Astrocyte (in vitro differentiated cells and primary cell): ENCODE data around the gene SLC66A2. TPM values are rescaled to one million over a fixed set of nuclear protein-coding genes. Genes with fewer than 3 reads are reported as not detected.

Experiments
- DNase-seq: peaks from one replicate; pipeline ENCODE4 v3.0.0-alpha.2; 2010; ENCODE audit warnings: low read depth
- FAIRE-seq: peaks from 2 replicates; lab custom pipeline; 2011; peaks lifted over from hg19 to GRCh38; lab: Jason Lieb, UNC
- H2AFZ ChIP-seq: 2 replicates; pipeline ENCODE4 v1.6.0; 2012; ENCODE audit warnings: low read depth, low read length, inconsistent platforms
- H3K27ac ChIP-seq: 2 replicates; pipeline ENCODE4 v1.5.1; 2011; ENCODE audit warnings: low read depth, low read length, inconsistent platforms
- H3K27me3 ChIP-seq: 2 replicates; pipeline ENCODE4 v1.6.0; 2011; ENCODE audit warnings: low read length, inconsistent platforms; ENCODE audit not compliant: insufficient read depth
- H3K36me3 ChIP-seq: 2 replicates; pipeline ENCODE4 v1.5.1; 2011; ENCODE audit warnings: low read length, inconsistent platforms; ENCODE audit not compliant: insufficient read depth
- H3K4me1 ChIP-seq: 2 replicates; pipeline ENCODE4 v1.5.1; 2011; ENCODE audit warnings: low read length, inconsistent platforms; ENCODE audit not compliant: insufficient read depth
- H3K4me2 ChIP-seq: 2 replicates; pipeline ENCODE4 v1.6.0; 2012; ENCODE audit warnings: low read length, inconsistent platforms
- H3K4me3 ChIP-seq: 2 replicates; pipeline ENCODE4 v1.5.1; 2011; ENCODE audit warnings: low read depth, mild to moderate bottlenecking, low read length, inconsistent platforms; ENCODE audit not compliant: insufficient read depth
- H3K79me2 ChIP-seq: 2 replicates; pipeline ENCODE4 v1.6.0; 2012; ENCODE audit warnings: mild to moderate bottlenecking, low read length, inconsistent platforms; ENCODE audit not compliant: insufficient read depth
- H3K9ac ChIP-seq: 2 replicates; pipeline ENCODE4 v1.6.0; 2012; ENCODE audit warnings: mild to moderate bottlenecking, low read length, inconsistent platforms
- H3K9me3 ChIP-seq: 2 replicates; pipeline ENCODE4 v1.5.1; 2012; ENCODE audit warnings: low read depth, mild to moderate bottlenecking, low read length, inconsistent platforms; ENCODE audit not compliant: insufficient read depth
- H4K20me1 ChIP-seq: 2 replicates; pipeline ENCODE4 v1.6.0; 2012; ENCODE audit warnings: low read length, inconsistent platforms; ENCODE audit not compliant: insufficient read depth
- H3K27ac Mint-ChIP-seq: one replicate; pipeline ENCODE4 v1.8.0; 2021; ENCODE audit warnings: mild to moderate bottlenecking, mixed read lengths; ENCODE audit not compliant: unreplicated experiment
- H3K27me3 Mint-ChIP-seq: one replicate; pipeline ENCODE4 v1.8.0; 2021; ENCODE audit warnings: low read depth, mixed read lengths; ENCODE audit not compliant: unreplicated experiment
- H3K36me3 Mint-ChIP-seq: one replicate; pipeline ENCODE4 v1.8.0; 2021; ENCODE audit warnings: low read depth, mixed read lengths; ENCODE audit not compliant: unreplicated experiment
- H3K4me1 Mint-ChIP-seq: one replicate; pipeline ENCODE4 v1.8.0; 2021; ENCODE audit warnings: low read depth, mixed read lengths; ENCODE audit not compliant: unreplicated experiment
- H3K4me3 Mint-ChIP-seq: one replicate; pipeline ENCODE4 v1.8.0; 2021; ENCODE audit warnings: mild to moderate bottlenecking, moderate library complexity, mixed read lengths; ENCODE audit not compliant: unreplicated experiment
- H3K9me3 Mint-ChIP-seq: one replicate; pipeline ENCODE4 v1.8.0; 2021; ENCODE audit warnings: mild to moderate bottlenecking, mixed read lengths; ENCODE audit not compliant: unreplicated experiment
- CTCF ChIP-seq: IDR thresholded peaks from 2 replicates; pipeline ENCODE4 v1.5.1; 2011; ENCODE audit warnings: low read depth, mild to moderate bottlenecking, inconsistent platforms, low read length, moderate library complexity; ENCODE audit not compliant: insufficient read depth
- EZH2 ChIP-seq: IDR thresholded peaks from 2 replicates; pipeline ENCODE4 v1.6.1; 2012; ENCODE audit warnings: mild to moderate bottlenecking, low read length, inconsistent platforms; ENCODE audit not compliant: insufficient read depth
- total RNA-seq: library from RNA; stranded (reverse); gene quantifications from 2 replicates; pipeline ENCODE4 v1.2.1, GENCODE V29; 2021

Gene SLC66A2
- total RNA-seq, 1 donor from 2014 or later, result 25.3 TPM

DNA sequence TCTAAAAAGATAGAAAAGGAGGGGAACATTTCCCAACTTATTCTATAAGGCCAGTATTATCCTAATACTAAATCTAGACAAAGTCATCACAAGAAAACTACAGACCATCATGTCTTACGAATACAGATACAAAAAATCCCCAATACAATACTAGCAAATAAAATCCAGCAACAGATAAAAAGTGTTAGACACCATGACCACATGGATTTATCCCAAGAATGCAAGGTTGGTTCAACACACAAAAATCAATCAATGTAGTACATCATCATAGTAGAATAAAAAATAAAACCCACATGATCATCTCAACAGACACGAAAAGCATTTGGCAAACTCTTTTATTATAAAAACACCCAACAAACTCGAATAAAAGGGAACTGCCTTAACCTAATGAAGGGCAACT, 18.5 kb downstream of the SLC66A2 start:
- no peak overlapping the region for H3K4me3 ChIP-seq
- H3K4me1 Mint-ChIP-seq, result no peaks in the 10 kb centered on the region
- no peak overlapping the region for H3K27ac Mint-ChIP-seq
- H3K36me3 Mint-ChIP-seq, result peaks cover 67% of the 10 kb centered on the region
- H3K27me3 ChIP-seq, result no peaks in the 10 kb centered on the region
- H3K9me3 Mint-ChIP-seq, result peaks cover 33% of the 10 kb centered on the region
- no peaks in the 10 kb centered on the region for H3K27me3 Mint-ChIP-seq
- H3K9me3 ChIP-seq, result peaks cover 13% of the 10 kb centered on the region
- DNase-seq (no peak), FAIRE-seq (no peak)
- no peak overlapping the region for H3K4me3 Mint-ChIP-seq
- no peak overlapping the region for H2AFZ ChIP-seq
- H3K4me2 ChIP-seq, result no peak overlapping the region
- H3K27ac ChIP-seq, result no peak overlapping the region
- peaks cover 54% of the 10 kb centered on the region for H4K20me1 ChIP-seq
- no peak for TF ChIP-seq EZH2
- H3K79me2 ChIP-seq, result peaks cover 77% of the 10 kb centered on the region
- H3K36me3 ChIP-seq, result peaks cover 4% of the 10 kb centered on the region
- H3K4me1 ChIP-seq, result no peaks in the 10 kb centered on the region
- no peak overlapping the region for H3K9ac ChIP-seq

DNA sequence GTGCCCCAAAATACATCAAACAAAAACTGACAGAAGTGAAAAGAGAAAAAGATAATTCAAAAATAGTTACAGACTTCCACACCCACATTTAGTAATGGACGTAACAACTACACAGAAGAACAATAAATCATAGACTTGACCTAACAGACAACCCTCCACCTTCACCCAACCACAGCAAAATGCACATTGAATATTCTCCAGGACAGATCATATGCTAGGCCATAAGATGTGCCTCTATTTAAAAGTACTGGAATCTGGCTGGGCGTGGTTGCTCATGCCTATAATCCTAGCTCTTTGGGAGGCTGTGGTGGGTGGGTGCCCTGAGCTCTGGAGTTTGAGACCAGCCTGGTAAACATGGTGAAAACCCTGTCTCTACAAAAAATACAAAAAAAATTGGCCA, 20.0 kb downstream of the SLC66A2 start:
- H3K9ac ChIP-seq, result no peak overlapping the region
- Mint-ChIP-seq H3K27ac (no peak overlapping the region), H3K4me3 (no peak overlapping the region), H3K27me3 (no peaks in the 10 kb centered on the region), H3K9me3 (peaks cover 33% of the 10 kb centered on the region), H3K36me3 (peaks cover 64% of the 10 kb centered on the region), H3K4me1 (no peaks in the 10 kb centered on the region)
- H2AFZ ChIP-seq, result no peak overlapping the region
- no peak for TF ChIP-seq CTCF
- no peak for TF ChIP-seq EZH2
- no peak for FAIRE-seq
- no peaks in the 10 kb centered on the region for H3K27me3 ChIP-seq
- no peak overlapping the region for H3K27ac ChIP-seq
- H3K36me3 ChIP-seq, result peaks cover 4% of the 10 kb centered on the region
- no peak for DNase-seq
- peaks cover 13% of the 10 kb centered on the region for H3K9me3 ChIP-seq
- H3K4me1 ChIP-seq, result no peaks in the 10 kb centered on the region
- no peak overlapping the region for H3K4me2 ChIP-seq
- no peak overlapping the region for H3K4me3 ChIP-seq
- peaks cover 58% of the 10 kb centered on the region for H4K20me1 ChIP-seq
- peaks cover 71% of the 10 kb centered on the region for H3K79me2 ChIP-seq

DNA sequence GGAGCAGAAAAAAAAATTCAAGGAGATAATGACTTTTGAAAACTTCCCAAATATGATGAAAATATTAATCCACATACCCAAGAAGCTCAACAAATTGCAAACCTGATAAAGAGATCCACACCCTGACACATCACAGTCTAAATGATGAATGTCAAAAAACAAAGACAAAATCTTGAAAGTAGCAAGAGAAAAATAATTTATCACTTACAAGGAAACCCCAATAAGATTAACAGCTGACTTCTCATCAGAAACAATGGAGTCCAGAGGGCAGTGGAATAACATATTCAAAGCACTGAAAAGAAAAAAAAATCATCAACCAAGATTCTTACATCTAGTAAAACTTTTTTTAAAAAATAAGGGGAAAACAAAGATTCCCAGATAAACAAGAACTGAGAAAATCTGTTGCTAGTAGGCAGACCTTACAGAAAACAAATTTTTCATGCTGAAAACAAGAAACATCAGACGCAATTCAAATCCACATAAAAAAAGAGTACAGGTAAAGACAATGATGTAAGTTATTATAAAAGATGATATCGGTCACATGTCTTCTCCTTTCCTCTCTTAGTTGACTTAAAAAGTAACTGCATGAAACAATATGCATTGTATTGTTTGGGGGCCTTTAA, 21.3 kb downstream of the SLC66A2 start:
- no peak overlapping the region for H3K4me2 ChIP-seq
- no peaks in the 10 kb centered on the region for H3K27me3 ChIP-seq
- TF ChIP-seq CTCF (no peak), EZH2 (no peak)
- FAIRE-seq, result no peak
- H3K36me3 ChIP-seq, result peaks cover under 1% of the 10 kb centered on the region
- Mint-ChIP-seq H3K9me3 (peaks cover 31% of the 10 kb centered on the region), H3K4me1 (no peaks in the 10 kb centered on the region), H3K4me3 (no peak overlapping the region), H3K36me3 (peaks cover 60% of the 10 kb centered on the region), H3K27ac (no peak overlapping the region), H3K27me3 (no peaks in the 10 kb centered on the region)
- H3K9ac ChIP-seq, result no peak overlapping the region
- H3K27ac ChIP-seq, result no peak overlapping the region
- peaks cover 10% of the 10 kb centered on the region for H3K9me3 ChIP-seq
- peaks cover 57% of the 10 kb centered on the region for H4K20me1 ChIP-seq
- H2AFZ ChIP-seq, result no peak overlapping the region
- no peaks in the 10 kb centered on the region for H3K4me1 ChIP-seq
- no peak overlapping the region for H3K4me3 ChIP-seq
- DNase-seq, result no peak
- peaks cover 57% of the 10 kb centered on the region for H3K79me2 ChIP-seq
